Activated CD8-positive, alpha-beta T cell treated with anti-CD3 and anti-CD28 coated beads for 36 hours (primary cell): ENCODE measurements around the gene PCDH12. TPM values are rescaled to one million over a fixed set of nuclear protein-coding genes. Genes with fewer than 3 reads are reported as not detected.
A peak's percentile ranks its signal among the peaks of the same experiment; 100 is the strongest.

Experiments
- ATAC-seq: fragments of 200-7000 bp; cut with Tn5 transposase; one replicate; pipeline ENCODE4 v1.10.0; 2021; ENCODE audit warnings: mild to moderate bottlenecking, moderate library complexity
- CTCF ChIA-PET: fragments of 350-600 bp; sonication (Branson Sonifier 250); formaldehyde crosslinking; loops from one replicate; lab custom pipeline; 2021; ENCODE audit warnings: antibody characterized with exemption; lab: Charles Lee
- POLR2A ChIA-PET: fragments of 350-600 bp; sonication (Branson Sonifier 250); formaldehyde crosslinking; loops from one replicate; lab custom pipeline; 2021; ENCODE audit warnings: antibody characterized with exemption; lab: Charles Lee
- DNase-seq: peaks from one replicate; pipeline ENCODE4 v3.0.0-alpha.2; 2020
- H3K27ac Mint-ChIP-seq: one replicate; pipeline ENCODE4 v1.8.0; 2021; ENCODE audit warnings: mild to moderate bottlenecking, mixed read lengths
- H3K27me3 Mint-ChIP-seq: one replicate; pipeline ENCODE4 v1.8.0; 2021; ENCODE audit warnings: mixed read lengths
- H3K36me3 Mint-ChIP-seq: one replicate; pipeline ENCODE4 v1.8.0; 2021; ENCODE audit warnings: low read depth, mixed read lengths
- H3K4me1 Mint-ChIP-seq: one replicate; pipeline ENCODE4 v1.8.0; 2021; ENCODE audit warnings: low read depth, mixed read lengths
- H3K4me3 Mint-ChIP-seq: one replicate; pipeline ENCODE4 v1.8.0; 2021; ENCODE audit warnings: mild to moderate bottlenecking, moderate library complexity, mixed read lengths
- H3K9me3 Mint-ChIP-seq: one replicate; pipeline ENCODE4 v1.8.0; 2021; ENCODE audit warnings: mixed read lengths
- intact Hi-C: fragments of 100-400 bp; cut with micrococcal nuclease; formaldehyde crosslinking; loops from one replicate; pipeline ENCODE4 v1.10.0; 2022
- total RNA-seq, 2 experiments: library from RNA; stranded (reverse); gene quantifications; one replicate each; pipeline ENCODE4 v1.2.3, GENCODE V29; 2021
- TF ChIP-seq, protein P1 (sequence below): fragments of 200-600 bp; IDR thresholded peaks from one replicate; pipeline ENCODE4 v1.8.0; 2022; ENCODE audit warnings: antibody characterized with exemption, mild to moderate bottlenecking

PCDH12 gene
- total RNA-seq, 2 experiments from 2014 or later = 0.31 to 0.61 TPM

- TF ChIP-seq, protein P1, sequence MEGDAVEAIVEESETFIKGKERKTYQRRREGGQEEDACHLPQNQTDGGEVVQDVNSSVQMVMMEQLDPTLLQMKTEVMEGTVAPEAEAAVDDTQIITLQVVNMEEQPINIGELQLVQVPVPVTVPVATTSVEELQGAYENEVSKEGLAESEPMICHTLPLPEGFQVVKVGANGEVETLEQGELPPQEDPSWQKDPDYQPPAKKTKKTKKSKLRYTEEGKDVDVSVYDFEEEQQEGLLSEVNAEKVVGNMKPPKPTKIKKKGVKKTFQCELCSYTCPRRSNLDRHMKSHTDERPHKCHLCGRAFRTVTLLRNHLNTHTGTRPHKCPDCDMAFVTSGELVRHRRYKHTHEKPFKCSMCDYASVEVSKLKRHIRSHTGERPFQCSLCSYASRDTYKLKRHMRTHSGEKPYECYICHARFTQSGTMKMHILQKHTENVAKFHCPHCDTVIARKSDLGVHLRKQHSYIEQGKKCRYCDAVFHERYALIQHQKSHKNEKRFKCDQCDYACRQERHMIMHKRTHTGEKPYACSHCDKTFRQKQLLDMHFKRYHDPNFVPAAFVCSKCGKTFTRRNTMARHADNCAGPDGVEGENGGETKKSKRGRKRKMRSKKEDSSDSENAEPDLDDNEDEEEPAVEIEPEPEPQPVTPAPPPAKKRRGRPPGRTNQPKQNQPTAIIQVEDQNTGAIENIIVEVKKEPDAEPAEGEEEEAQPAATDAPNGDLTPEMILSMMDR = no peak
- POLR2A ChIA-PET = no interaction called here
Observed at GRCh38 chr5:141935538-141935937, 22.5 kb downstream of the PCDH12 start.

DNA sequence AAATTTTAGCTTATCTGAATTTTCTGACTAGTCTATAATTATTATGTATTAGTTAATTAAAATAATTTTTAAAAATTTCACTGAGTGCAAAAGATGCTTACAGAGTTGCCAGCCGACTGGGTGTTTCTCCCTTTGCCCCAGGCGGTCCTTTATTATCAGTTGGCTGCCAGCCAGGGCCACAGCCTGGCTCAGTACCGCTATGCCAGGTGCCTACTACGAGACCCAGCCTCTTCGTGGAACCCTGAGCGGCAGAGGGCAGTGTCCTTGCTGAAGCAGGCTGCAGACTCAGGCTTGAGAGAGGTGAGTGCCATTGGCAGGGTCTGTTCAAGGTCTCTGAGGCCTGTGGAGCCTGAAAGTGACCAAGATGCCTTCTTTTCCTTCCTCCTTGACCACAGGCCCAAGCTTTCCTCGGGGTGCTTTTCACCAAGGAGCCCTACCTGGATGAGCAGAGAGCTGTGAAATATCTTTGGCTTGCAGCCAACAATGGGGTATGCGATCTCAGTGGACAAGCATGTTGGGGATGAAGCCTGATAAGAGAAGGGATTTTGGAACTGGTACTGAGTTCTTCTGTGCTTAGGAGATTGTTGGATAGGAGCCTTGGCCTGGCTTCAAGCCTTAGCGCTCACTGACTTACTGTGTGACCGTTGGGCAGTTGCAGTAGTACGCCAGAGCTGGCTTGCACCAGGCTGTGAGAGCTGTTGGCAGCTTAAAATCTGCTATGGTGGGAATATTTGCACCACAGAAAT lies 23.7 kb downstream of the PCDH12 start:
- H3K4me3 Mint-ChIP-seq = no peak overlapping the region
- H3K27me3 Mint-ChIP-seq = no peaks in the 10 kb centered on the region
- DNase-seq (no peak), ATAC-seq (no peak)
- H3K27ac Mint-ChIP-seq = no peak overlapping the region
- intact Hi-C loops = no loop called here
- POLR2A ChIA-PET = interaction anchor here (1.5 kb wide), 1 partner anchor 10 kb away, joined by 6 read pairs; the partner anchor contains the start of gene DELE1
- TF ChIP-seq, protein P1 = no peak
- H3K9me3 Mint-ChIP-seq = no peaks in the 10 kb centered on the region
- CTCF ChIA-PET = interaction anchor here (0.6 to 1.4 kb wide), 5 partner anchors 16 to 242 kb away, joined by 3 to 4 read pairs (median 3); partner anchors contain the start of gene PCDH12
- peaks cover 23% of the 10 kb centered on the region for H3K36me3 Mint-ChIP-seq
- H3K4me1 Mint-ChIP-seq = no peaks in the 10 kb centered on the region

More at GRCh38 chr5:141935538-141935937, 22.5 kb downstream of the PCDH12 start:
- CTCF ChIA-PET = no interaction called here
- Mint-ChIP-seq H3K27me3 (no peaks in the 10 kb centered on the region), H3K9me3 (no peaks in the 10 kb centered on the region), H3K27ac (peak overlapping the region; percentile 9), H3K4me1 (no peaks in the 10 kb centered on the region), H3K4me3 (no peak overlapping the region), H3K36me3 (peaks cover 21% of the 10 kb centered on the region)
- no peak for DNase-seq
- intact Hi-C loops = no loop called here
- no peak for ATAC-seq

- Mint-ChIP-seq H3K27ac (no peak overlapping the region), H3K27me3 (no peaks in the 10 kb centered on the region), H3K4me1 (peaks cover under 1% of the 10 kb centered on the region), H3K9me3 (no peaks in the 10 kb centered on the region), H3K36me3 (peaks cover 28% of the 10 kb centered on the region), H3K4me3 (no peak overlapping the region)
- intact Hi-C loops = no loop called here
- POLR2A ChIA-PET = interaction anchor here (1.3 to 1.5 kb wide), 2 partner anchors 9 to 10 kb away, joined by 5 to 6 read pairs; partner anchors contain the start of gene DELE1
- no peak for DNase-seq
- CTCF ChIA-PET = interaction anchor here (0.9 to 1.4 kb wide), 5 partner anchors 17 to 130 kb away, joined by 3 to 5 read pairs (median 4); no protein-coding TSS in a partner anchor
- no peak for ATAC-seq
- TF ChIP-seq, protein P1 = no peak
Observed at GRCh38 chr5:141933151-141933550, 24.9 kb downstream of the PCDH12 start.

DNA sequence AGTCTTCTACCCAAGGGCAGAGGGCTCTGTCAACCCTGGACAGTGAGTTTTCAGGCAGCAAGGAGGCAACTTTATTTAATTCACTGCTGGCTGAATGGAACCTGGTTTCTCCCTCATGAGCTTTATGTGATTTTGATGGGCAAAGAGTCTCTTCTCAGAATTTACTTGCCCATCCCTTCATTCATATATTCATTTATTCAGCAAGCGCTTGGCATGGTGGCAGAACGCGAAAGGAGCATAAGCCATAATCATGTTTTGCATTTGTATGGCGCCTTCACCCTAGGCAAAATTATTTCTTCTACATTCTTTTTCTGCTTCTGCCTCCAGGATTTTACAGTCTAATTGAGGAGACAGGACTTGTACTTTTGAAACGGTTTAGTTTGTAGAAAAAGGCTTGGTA lies 26.3 kb downstream of the PCDH12 start:
- Mint-ChIP-seq H3K4me3 (no peak overlapping the region), H3K4me1 (peaks cover 5% of the 10 kb centered on the region), H3K27me3 (no peaks in the 10 kb centered on the region), H3K27ac (no peak overlapping the region), H3K9me3 (no peaks in the 10 kb centered on the region), H3K36me3 (peaks cover 42% of the 10 kb centered on the region)
- no peak for DNase-seq
- CTCF ChIA-PET = interaction anchor here (1.2 to 1.4 kb wide), 2 partner anchors 29 to 32 kb away, joined by 3 read pairs; no protein-coding TSS in a partner anchor
- POLR2A ChIA-PET = interaction anchor here (0.5 to 1.0 kb wide), 2 partner anchors 9 to 237 kb away, joined by 3 read pairs; no protein-coding TSS in a partner anchor
- TF ChIP-seq, protein P1 = no peak
- no peak for ATAC-seq
- intact Hi-C loops = no loop called here
